Measurements from ENCODE around the gene PROB1.
"Not testable (repeated sequence)": the region's sequence is repeated elsewhere in the genome, so short reads cannot be mapped to it uniquely, and the experiment has no call there.

GRCh38 chr5:139347863-139348262, 47.0 kb downstream of the PROB1 start:
- TF ChIP-seq, protein P1, sequence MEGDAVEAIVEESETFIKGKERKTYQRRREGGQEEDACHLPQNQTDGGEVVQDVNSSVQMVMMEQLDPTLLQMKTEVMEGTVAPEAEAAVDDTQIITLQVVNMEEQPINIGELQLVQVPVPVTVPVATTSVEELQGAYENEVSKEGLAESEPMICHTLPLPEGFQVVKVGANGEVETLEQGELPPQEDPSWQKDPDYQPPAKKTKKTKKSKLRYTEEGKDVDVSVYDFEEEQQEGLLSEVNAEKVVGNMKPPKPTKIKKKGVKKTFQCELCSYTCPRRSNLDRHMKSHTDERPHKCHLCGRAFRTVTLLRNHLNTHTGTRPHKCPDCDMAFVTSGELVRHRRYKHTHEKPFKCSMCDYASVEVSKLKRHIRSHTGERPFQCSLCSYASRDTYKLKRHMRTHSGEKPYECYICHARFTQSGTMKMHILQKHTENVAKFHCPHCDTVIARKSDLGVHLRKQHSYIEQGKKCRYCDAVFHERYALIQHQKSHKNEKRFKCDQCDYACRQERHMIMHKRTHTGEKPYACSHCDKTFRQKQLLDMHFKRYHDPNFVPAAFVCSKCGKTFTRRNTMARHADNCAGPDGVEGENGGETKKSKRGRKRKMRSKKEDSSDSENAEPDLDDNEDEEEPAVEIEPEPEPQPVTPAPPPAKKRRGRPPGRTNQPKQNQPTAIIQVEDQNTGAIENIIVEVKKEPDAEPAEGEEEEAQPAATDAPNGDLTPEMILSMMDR (IDR thresholded peaks at IDR 0.05), result not testable (repeated sequence)
- TF ChIP-seq POLR2A (IDR thresholded peaks at IDR 0.05), result not testable (repeated sequence)

All from lower leg skin (tissue), 3 donors.